Keratinocyte (primary cell): Measurements from ENCODE around the gene TXNL4A.

Experiments
- CTCF ChIP-seq, 3 experiments: IDR thresholded peaks in 1 of 3; conservative IDR thresholded peaks in 1 of 3; optimal IDR thresholded peaks in 1 of 3; 2 replicates in 2 of 3; 3 replicates in 1 of 3; pipeline versions ENCODE3 to v1.5.1; 2011; ENCODE audit warnings: low read length in 3 of 3, mild to moderate bottlenecking in 3 of 3, moderate library complexity in 2 of 3, control low read depth in 1 of 3, inconsistent platforms in 1 of 3; ENCODE audit not compliant: insufficient read depth in 2 of 3; ENCODE audit errors: extremely low read depth in 1 of 3
- EZH2 ChIP-seq: IDR thresholded peaks from one replicate; pipeline ENCODE4 v1.6.1; 2012; ENCODE audit warnings: inconsistent platforms, mild to moderate bottlenecking, low read length, moderate library complexity

GRCh38 chr18:79952996-79953559 lies 35.3 kb downstream of the TXNL4A start:
- no peak for TF ChIP-seq CTCF (optimal IDR thresholded peaks at IDR 0.05 in 1 of 3, IDR thresholded peaks at IDR 0.05 in 1 of 3, conservative IDR thresholded peaks at IDR 0.05 in 1 of 3; ENCODE audit: extremely low read depth in 1 of 3, insufficient read depth in 2 of 3, low read length in 3 of 3)
- no peak for TF ChIP-seq EZH2
